Breast epithelium (tissue), 3 donors: ENCODE results near the gene SLC38A10.

Experiments used
- CTCF ChIP-seq, 3 donors: fragments of 450-650 bp; IDR thresholded peaks; one replicate each; pipeline ENCODE4 v1.5.1; 2016 to 2017; ENCODE audit warnings: antibody characterized with exemption in 3 of 3, mild to moderate bottlenecking in 3 of 3, moderate library complexity in 3 of 3
- POLR2AphosphoS5 ChIP-seq, 3 donors: sonication (generic); formaldehyde crosslinking; IDR thresholded peaks; one replicate each; pipeline ENCODE4 v1.6.1; 2017; ENCODE audit warnings: antibody characterized with exemption in 3 of 3

- TF ChIP-seq POLR2AphosphoS5 (IDR thresholded peaks at IDR 0.05) (no peak), CTCF (IDR thresholded peaks at IDR 0.05) (no peak)
Observed at GRCh38 chr17:81258292-81258691, 36.8 kb downstream of the SLC38A10 start.
